Glutamatergic neuron (in vitro differentiated cells): ENCODE measurements around the gene XRN2. TPM values are rescaled to one million over a fixed set of nuclear protein-coding genes. Genes with fewer than 3 reads are reported as not detected.

ENCODE experiments used
- DNase-seq: peaks from one replicate; pipeline ENCODE4 v3.0.0; 2022
- H3K27ac Mint-ChIP-seq: one replicate; pipeline ENCODE4 v1.8.0; 2020; ENCODE audit warnings: mild to moderate bottlenecking, mixed read lengths, inconsistent platforms; ENCODE audit not compliant: unreplicated experiment
- H3K27me3 Mint-ChIP-seq: one replicate; pipeline ENCODE4 v1.8.0; 2020; ENCODE audit warnings: mild to moderate bottlenecking, moderate library complexity, mixed read lengths, inconsistent platforms; ENCODE audit not compliant: unreplicated experiment
- H3K36me3 Mint-ChIP-seq: one replicate; pipeline ENCODE4 v1.8.0; 2020; ENCODE audit warnings: mild to moderate bottlenecking, mixed read lengths, inconsistent platforms; ENCODE audit not compliant: unreplicated experiment
- H3K4me1 Mint-ChIP-seq: one replicate; pipeline ENCODE4 v1.8.0; 2020; ENCODE audit warnings: mild to moderate bottlenecking, low read depth, mixed read lengths, inconsistent platforms; ENCODE audit not compliant: unreplicated experiment
- H3K4me3 Mint-ChIP-seq: one replicate; pipeline ENCODE4 v1.8.0; 2020; ENCODE audit warnings: mild to moderate bottlenecking, mixed read lengths, inconsistent platforms; ENCODE audit not compliant: unreplicated experiment
- H3K9me3 Mint-ChIP-seq: one replicate; pipeline ENCODE4 v1.8.0; 2020; ENCODE audit warnings: mild to moderate bottlenecking, moderate library complexity, mixed read lengths, inconsistent platforms; ENCODE audit not compliant: unreplicated experiment
- CTCF ChIP-seq: fragments of 200-600 bp; sonication (generic); IDR thresholded peaks from one replicate; pipeline ENCODE4 v1.5.0; 2021; ENCODE audit not compliant: partially characterized antibody, unreplicated experiment
- total RNA-seq: library from RNA; stranded (reverse); fragmentation: NEBNext Ultra II Directional; extraction: Animal tissue kit (Norgen Biotek cat#: 25700); gene quantifications from one replicate; pipeline ENCODE4 v1.2.1, GENCODE V29; 2021; ENCODE audit not compliant: unreplicated experiment

XRN2 gene
- total RNA-seq, 1 donor from 2014 or later = 86.2 TPM

- no peak for DNase-seq
- Mint-ChIP-seq H3K9me3 (no peaks in the 10 kb centered on the region), H3K27me3 (no peaks in the 10 kb centered on the region), H3K4me1 (peaks cover 19% of the 10 kb centered on the region), H3K27ac (no peak overlapping the region), H3K36me3 (no peaks in the 10 kb centered on the region), H3K4me3 (peak overlapping the region; percentile 36)
- TF ChIP-seq CTCF = no peak
Observed at GRCh38 chr20:21309678-21310467, 6.7 kb downstream of the XRN2 start.

DNA sequence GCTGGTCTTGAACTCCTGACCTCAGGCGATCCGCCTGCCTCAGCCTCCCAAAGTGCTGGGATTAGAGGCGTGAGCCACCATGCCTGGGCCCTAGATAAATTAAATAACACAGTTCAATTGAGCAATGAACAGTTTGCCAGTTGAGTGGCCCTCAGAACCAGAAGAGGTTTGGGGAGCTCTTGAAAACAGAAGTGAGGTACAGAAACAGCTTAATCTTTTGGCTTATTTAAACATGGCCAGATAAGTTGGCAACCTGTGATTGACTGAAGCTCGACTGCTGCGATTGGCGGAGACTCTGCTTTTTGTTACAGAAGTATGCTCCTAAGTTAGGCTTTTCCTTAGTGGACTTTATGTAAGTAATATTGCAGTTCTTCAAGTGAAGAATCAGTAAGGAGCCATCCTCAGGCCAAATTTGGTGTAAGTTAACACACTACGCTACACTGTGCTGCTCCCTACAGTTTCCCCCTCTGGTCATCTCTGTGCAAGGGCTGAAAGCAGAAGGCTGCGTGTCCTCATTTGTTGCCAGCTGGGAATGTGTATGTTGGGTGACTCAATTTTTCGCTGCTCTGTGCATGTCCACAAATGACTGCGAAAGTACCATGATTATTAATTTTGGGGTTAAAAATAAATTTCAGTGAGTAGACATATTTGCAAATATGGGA, 9.8 kb downstream of the XRN2 start:
- Mint-ChIP-seq H3K27me3 (peaks cover 2% of the 10 kb centered on the region), H3K36me3 (no peaks in the 10 kb centered on the region)

GRCh38 chr20:21315138-21315537, 12.0 kb downstream of the XRN2 start:
- no peak overlapping the region for H3K4me3 Mint-ChIP-seq
- H3K27me3 Mint-ChIP-seq = peaks cover 2% of the 10 kb centered on the region
- no peaks in the 10 kb centered on the region for H3K9me3 Mint-ChIP-seq
- H3K4me1 Mint-ChIP-seq = peaks cover 15% of the 10 kb centered on the region
- no peak overlapping the region for H3K27ac Mint-ChIP-seq
- TF ChIP-seq CTCF = no peak
- DNase-seq = no peak
- no peaks in the 10 kb centered on the region for H3K36me3 Mint-ChIP-seq

More for the DNA sequence above, 9.8 kb downstream of the XRN2 start:
- no peaks in the 10 kb centered on the region for H3K9me3 Mint-ChIP-seq
- H3K4me3 Mint-ChIP-seq = no peak overlapping the region
- H3K27ac Mint-ChIP-seq = no peak overlapping the region
- DNase-seq = no peak
- TF ChIP-seq CTCF = no peak
- peaks cover 18% of the 10 kb centered on the region for H3K4me1 Mint-ChIP-seq

- no peak overlapping the region for H3K4me3 Mint-ChIP-seq
- peaks cover 4% of the 10 kb centered on the region for H3K27me3 Mint-ChIP-seq
- H3K27ac Mint-ChIP-seq = no peak overlapping the region
- peaks cover 11% of the 10 kb centered on the region for H3K4me1 Mint-ChIP-seq
- TF ChIP-seq CTCF = no peak
- no peak for DNase-seq
- H3K9me3 Mint-ChIP-seq = peaks cover 3% of the 10 kb centered on the region
- H3K36me3 Mint-ChIP-seq = peaks cover 17% of the 10 kb centered on the region
Observed at GRCh38 chr20:21322083-21322710, 19.1 kb downstream of the XRN2 start.
